Activated naive CD4-positive, alpha-beta T cell treated with Interleukin-2 at 50 U/mL for 16 hours (primary cell): ENCODE data around the gene KYAT1.

Experiments
- DNase-seq: peaks from one replicate; pipeline ENCODE4 v3.0.0-alpha.2; 2020

Gene KYAT1

GRCh38 chr9:128881884-128882676 lies at the start of gene KYAT1, which contains the start of gene LRRC8A:
TSS of gene KYAT1 (minus strand) at chr9:128881950. CDS start at chr9:128845405, 36,545 bp downstream.
TSS of gene LRRC8A (plus strand) at chr9:128882133. CDS start at chr9:128907165, 25,032 bp downstream.
- DNase-seq, result peak; percentile 99

- DNase-seq, result no peak
Measured at GRCh38 chr9:128929560-128929959, 47.8 kb upstream of the KYAT1 start.

GRCh38 chr9:128928624-128929023 lies 46.9 kb upstream of the KYAT1 start:
- DNase-seq, result no peak

GRCh38 chr9:128927731-128928411 lies 46.1 kb upstream of the KYAT1 start:
- peak; percentile 53 for DNase-seq

- DNase-seq, result no peak
Measured at GRCh38 chr9:128923493-128923883, 41.7 kb upstream of the KYAT1 start.

GRCh38 chr9:128921881-128922763 lies 40.4 kb upstream of the KYAT1 start:
- no peak for DNase-seq

- no peak for DNase-seq
Measured at GRCh38 chr9:128920381-128921058, 38.8 kb upstream of the KYAT1 start, which contains the start of gene PHYHD1. TSS of gene PHYHD1 (plus strand) at chr9:128920982. CDS start at chr9:128922324, 1,342 bp downstream.

GRCh38 chr9:128919402-128920089 lies 37.8 kb upstream of the KYAT1 start:
- DNase-seq, result no peak

- no peak for DNase-seq
Measured at GRCh38 chr9:128918921-128919320, 37.2 kb upstream of the KYAT1 start.

- no peak for DNase-seq
Measured at GRCh38 chr9:128917151-128917849, 35.5 kb upstream of the KYAT1 start.

GRCh38 chr9:128916745-128917144 lies 35.0 kb upstream of the KYAT1 start:
- DNase-seq, result no peak

GRCh38 chr9:128916204-128916603 lies 34.5 kb upstream of the KYAT1 start:
- DNase-seq, result no peak

GRCh38 chr9:128913995-128914772 lies 32.4 kb upstream of the KYAT1 start:
- DNase-seq, result no peak

GRCh38 chr9:128913048-128913900 lies 31.5 kb upstream of the KYAT1 start:
- no peak for DNase-seq

- DNase-seq, result peak; percentile 24
Measured at GRCh38 chr9:128912270-128912853, 30.6 kb upstream of the KYAT1 start.

GRCh38 chr9:128911529-128912035 lies 29.8 kb upstream of the KYAT1 start:
- no peak for DNase-seq

GRCh38 chr9:128910906-128911305 lies 29.2 kb upstream of the KYAT1 start:
- DNase-seq, result no peak

- DNase-seq, result no peak
Measured at GRCh38 chr9:128909859-128910258, 28.1 kb upstream of the KYAT1 start.

- no peak for DNase-seq
Measured at GRCh38 chr9:128908372-128908771, 26.6 kb upstream of the KYAT1 start.
